ENCODE measurements around the gene RECK.

RECK gene

DNA sequence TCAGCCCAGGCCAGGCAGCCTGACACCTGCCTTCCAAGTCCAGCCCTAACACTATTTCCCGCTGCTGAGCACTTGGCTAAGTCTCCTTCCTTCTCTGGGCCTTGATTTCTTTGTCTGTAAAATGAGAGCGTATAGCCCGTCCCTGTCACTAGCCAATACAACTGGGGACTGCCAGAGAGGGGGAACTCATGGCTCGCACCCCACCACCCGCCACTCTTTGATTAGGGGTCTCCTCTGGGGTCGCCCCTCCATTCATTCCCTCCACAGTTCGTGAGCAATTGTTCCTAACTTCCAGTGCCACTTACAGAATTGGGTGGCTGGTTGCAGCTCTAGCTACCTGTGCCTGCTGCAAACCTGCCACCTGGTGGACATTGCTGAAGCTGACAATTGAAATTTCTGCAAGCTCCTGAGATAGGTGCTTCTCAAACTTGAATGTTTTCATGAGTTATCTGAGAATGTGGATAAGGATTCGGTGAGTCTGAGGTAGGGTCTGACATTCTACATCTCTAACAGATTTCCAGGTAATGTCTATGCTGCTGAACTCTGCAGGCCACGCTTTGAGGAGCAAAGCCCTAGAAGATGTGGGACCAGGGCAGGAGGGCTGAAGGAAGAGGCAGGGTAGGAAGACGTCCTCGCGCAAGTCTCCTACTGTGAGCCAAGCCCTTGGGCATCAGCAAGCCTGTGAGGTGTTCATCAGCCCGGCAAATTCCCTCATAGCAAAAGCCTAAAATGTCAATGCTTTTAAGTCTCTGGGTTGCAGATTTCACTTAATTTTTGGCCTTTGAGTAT lies 13.3 kb upstream of the RECK start:
- H3K4me1 ChIP-seq (ENCODE audit: control insufficient read depth in 1 of 2, insufficient read depth in 2 of 2, low read length in 2 of 2): no peaks in the 10 kb centered on the region
- no peak overlapping the region for H3K4me3 ChIP-seq (ENCODE audit: low read depth in 1 of 2, low read length in 2 of 2)

DNA sequence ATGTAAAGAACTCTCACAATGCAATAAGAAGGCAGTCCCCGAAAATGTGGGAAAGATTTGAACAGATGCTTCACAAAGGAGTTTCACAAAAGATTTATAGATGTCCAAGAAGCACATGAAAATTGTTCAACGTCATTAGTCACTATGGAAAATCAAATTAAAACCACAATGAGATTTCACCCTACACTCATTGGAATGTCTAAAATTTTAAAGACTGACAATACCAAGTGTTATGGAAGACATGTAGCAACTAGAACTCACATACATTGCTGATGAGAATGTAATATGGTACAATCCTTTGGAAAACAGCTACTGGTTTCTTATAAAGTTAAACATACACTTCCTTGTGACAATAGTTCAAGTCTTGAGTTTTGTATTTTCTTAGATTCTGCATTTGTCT lies 11.0 kb upstream of the RECK start:
- no peaks in the 10 kb centered on the region for H3K36me3 ChIP-seq (ENCODE audit: control insufficient read depth in 1 of 2, insufficient read depth in 2 of 2, low read length in 2 of 2)
- H3K4me3 ChIP-seq (ENCODE audit: low read depth in 1 of 2, low read length in 2 of 2): no peak overlapping the region
- H3K9ac ChIP-seq (ENCODE audit: low read depth in 1 of 2, low read length in 2 of 2): no peak overlapping the region
- no peak overlapping the region for H3K27ac ChIP-seq (ENCODE audit: low read depth, low read length)
- H3K9me3 ChIP-seq (ENCODE audit: control insufficient read depth in 1 of 2, low read length in 2 of 2): no peaks in the 10 kb centered on the region
- H3K27me3 ChIP-seq (ENCODE audit: control insufficient read depth in 1 of 2, insufficient read depth in 2 of 2, low read length in 2 of 2): no peaks in the 10 kb centered on the region
- no peaks in the 10 kb centered on the region for H3K4me1 ChIP-seq (ENCODE audit: control insufficient read depth in 1 of 2, insufficient read depth in 2 of 2, low read length in 2 of 2)

More for the DNA sequence above, 13.3 kb upstream of the RECK start:
- no peak overlapping the region for H3K9ac ChIP-seq (ENCODE audit: low read depth in 1 of 2, low read length in 2 of 2)
- no peak overlapping the region for H3K27ac ChIP-seq (ENCODE audit: low read depth, low read length)
- no peaks in the 10 kb centered on the region for H3K9me3 ChIP-seq (ENCODE audit: control insufficient read depth in 1 of 2, low read length in 2 of 2)
- H3K36me3 ChIP-seq (ENCODE audit: control insufficient read depth in 1 of 2, insufficient read depth in 2 of 2, low read length in 2 of 2): no peaks in the 10 kb centered on the region
- H3K27me3 ChIP-seq (ENCODE audit: control insufficient read depth in 1 of 2, insufficient read depth in 2 of 2, low read length in 2 of 2): no peaks in the 10 kb centered on the region

DNA sequence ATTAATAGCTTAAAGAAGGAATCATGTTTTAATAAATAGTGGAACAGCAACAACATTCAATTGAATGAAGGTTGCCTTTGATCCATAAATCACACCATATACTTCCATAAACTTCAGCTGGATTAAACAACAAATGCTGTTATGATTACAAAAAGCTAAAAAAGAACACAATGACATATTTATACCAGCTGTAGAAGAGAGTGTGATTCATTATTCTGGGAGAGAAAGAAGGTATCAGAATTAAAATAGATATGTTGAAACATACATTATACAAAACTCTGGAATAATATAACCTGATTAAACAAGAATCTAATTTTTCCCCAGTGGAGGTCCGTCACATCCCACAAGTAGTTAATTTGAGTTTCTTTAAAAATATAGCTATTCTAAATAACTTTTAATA lies 7.5 kb upstream of the RECK start:
- H3K27ac ChIP-seq (ENCODE audit: low read depth, low read length): no peak overlapping the region

DNA sequence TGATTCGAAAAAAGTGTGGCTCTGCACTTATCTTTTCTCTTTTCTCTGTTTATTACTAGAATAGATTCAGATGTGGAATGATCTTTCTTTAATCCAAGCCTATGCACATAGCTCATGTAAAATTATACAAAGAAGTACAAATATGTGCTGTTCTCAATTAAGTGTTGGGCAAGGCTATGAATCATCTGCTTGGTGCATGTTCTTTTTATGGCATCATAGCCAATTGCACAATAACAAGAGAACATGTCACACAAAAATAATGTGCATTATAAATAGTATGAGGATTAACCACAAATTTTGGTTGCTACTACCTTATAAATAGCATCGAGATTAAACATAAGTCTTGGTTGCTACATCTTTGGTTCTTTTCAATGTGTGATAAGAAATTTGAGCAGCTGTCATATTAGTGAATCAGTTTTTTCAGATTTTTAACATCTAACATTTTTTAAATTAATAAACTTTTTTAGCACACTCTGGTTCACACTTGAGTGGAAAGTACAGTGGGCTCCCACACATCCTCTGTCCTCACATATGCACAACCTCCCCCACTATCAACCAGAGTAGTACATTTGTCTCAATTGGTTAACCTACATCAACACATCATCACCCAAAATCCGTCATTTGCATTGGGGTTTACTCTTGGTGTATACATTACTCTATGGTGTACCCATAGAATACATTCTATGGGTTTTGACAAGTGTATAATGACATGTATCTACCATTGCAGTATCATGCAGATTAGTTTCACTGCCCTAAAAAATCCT lies 6.8 kb upstream of the RECK start:
- H3K4me3 ChIP-seq (ENCODE audit: low read depth in 1 of 2, low read length in 2 of 2): no peak overlapping the region
- no peaks in the 10 kb centered on the region for H3K9me3 ChIP-seq (ENCODE audit: control insufficient read depth in 1 of 2, low read length in 2 of 2)
- no peaks in the 10 kb centered on the region for H3K36me3 ChIP-seq (ENCODE audit: control insufficient read depth in 1 of 2, insufficient read depth in 2 of 2, low read length in 2 of 2)
- H3K27ac ChIP-seq (ENCODE audit: low read depth, low read length): no peak overlapping the region
- no peaks in the 10 kb centered on the region for H3K4me1 ChIP-seq (ENCODE audit: control insufficient read depth in 1 of 2, insufficient read depth in 2 of 2, low read length in 2 of 2)
- H3K27me3 ChIP-seq (ENCODE audit: control insufficient read depth in 1 of 2, insufficient read depth in 2 of 2, low read length in 2 of 2): peaks cover 0 to 8% of the 10 kb centered on the region in 2 donors
- H3K9ac ChIP-seq (ENCODE audit: low read depth in 1 of 2, low read length in 2 of 2): no peak overlapping the region

More for the DNA sequence above, 7.5 kb upstream of the RECK start:
- H3K36me3 ChIP-seq (ENCODE audit: control insufficient read depth in 1 of 2, insufficient read depth in 2 of 2, low read length in 2 of 2): no peaks in the 10 kb centered on the region
- no peaks in the 10 kb centered on the region for H3K4me1 ChIP-seq (ENCODE audit: control insufficient read depth in 1 of 2, insufficient read depth in 2 of 2, low read length in 2 of 2)
- peaks cover 0 to 8% of the 10 kb centered on the region in 2 donors for H3K27me3 ChIP-seq (ENCODE audit: control insufficient read depth in 1 of 2, insufficient read depth in 2 of 2, low read length in 2 of 2)
- no peaks in the 10 kb centered on the region for H3K9me3 ChIP-seq (ENCODE audit: control insufficient read depth in 1 of 2, low read length in 2 of 2)
- H3K4me3 ChIP-seq (ENCODE audit: low read depth in 1 of 2, low read length in 2 of 2): no peak overlapping the region
- no peak overlapping the region for H3K9ac ChIP-seq (ENCODE audit: low read depth in 1 of 2, low read length in 2 of 2)

DNA sequence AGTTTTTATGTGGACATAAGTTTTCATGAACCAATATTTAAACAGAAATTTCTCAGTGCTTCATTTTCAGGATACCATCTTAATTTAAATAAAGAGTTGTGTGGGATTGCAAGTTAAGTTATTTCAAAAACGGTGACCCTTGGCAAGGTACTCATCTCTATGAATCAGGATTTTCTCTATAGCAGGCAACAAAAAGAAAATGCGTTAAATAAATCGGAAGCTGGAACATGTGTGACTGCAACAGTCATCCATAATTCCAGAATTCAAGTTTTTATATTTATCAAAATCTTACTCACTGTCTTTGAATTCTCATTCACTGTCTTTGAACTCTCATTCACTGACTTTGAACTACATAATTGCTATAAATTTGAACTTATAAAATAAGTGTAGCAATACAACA lies 5.8 kb upstream of the RECK start:
- H3K4me1 ChIP-seq (ENCODE audit: control insufficient read depth in 1 of 2, insufficient read depth in 2 of 2, low read length in 2 of 2): no peaks in the 10 kb centered on the region
- no peak overlapping the region for H3K9ac ChIP-seq (ENCODE audit: low read depth in 1 of 2, low read length in 2 of 2)
- no peaks in the 10 kb centered on the region for H3K36me3 ChIP-seq (ENCODE audit: control insufficient read depth in 1 of 2, insufficient read depth in 2 of 2, low read length in 2 of 2)
- no peak overlapping the region for H3K27ac ChIP-seq (ENCODE audit: low read depth, low read length)
- H3K9me3 ChIP-seq (ENCODE audit: control insufficient read depth in 1 of 2, low read length in 2 of 2): no peaks in the 10 kb centered on the region
- peaks cover 0 to 8% of the 10 kb centered on the region in 2 donors for H3K27me3 ChIP-seq (ENCODE audit: control insufficient read depth in 1 of 2, insufficient read depth in 2 of 2, low read length in 2 of 2)
- no peak overlapping the region for H3K4me3 ChIP-seq (ENCODE audit: low read depth in 1 of 2, low read length in 2 of 2)

DNA sequence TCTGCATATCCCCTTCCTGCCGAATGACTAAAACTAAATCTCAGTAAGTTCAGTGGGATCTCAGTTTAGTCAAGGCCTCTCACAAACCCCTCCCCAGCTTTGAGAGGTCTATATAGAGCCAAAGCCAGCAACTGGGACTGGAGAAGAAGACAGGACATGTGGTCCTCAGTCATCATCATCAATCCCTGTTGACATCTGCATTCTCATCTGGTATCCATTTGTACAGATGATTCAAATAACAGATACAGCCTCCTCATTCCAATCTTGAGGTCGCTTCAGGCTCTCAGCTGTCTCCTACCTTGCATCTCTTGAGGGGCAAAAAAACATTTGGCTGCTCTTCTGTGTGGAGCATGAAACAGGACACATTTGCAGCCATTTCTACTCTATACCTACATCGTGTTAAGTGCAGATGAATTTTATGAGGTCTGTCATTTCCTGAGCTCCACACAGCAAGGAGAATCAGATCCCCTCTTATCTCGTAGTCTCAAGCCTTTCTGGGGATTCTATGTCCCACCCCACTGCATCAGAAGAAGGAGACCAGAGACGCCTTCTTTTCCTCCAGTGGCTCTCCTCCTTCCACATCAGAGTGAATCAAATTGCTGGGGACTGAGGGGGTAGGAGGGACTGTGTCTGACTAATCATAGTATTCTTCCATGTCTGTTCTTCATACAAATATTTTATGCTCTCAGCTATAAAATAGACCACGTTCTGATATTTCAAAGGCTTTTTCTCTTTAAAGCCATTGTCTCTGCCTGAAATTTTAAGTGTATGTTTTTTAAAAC lies 4.7 kb upstream of the RECK start:
- Histone ChIP-seq H3K9ac (ENCODE audit: low read depth in 1 of 2, low read length in 2 of 2) (no peak overlapping the region), H3K9me3 (ENCODE audit: control insufficient read depth in 1 of 2, low read length in 2 of 2) (no peaks in the 10 kb centered on the region), H3K27ac (ENCODE audit: low read depth, low read length) (no peak overlapping the region), H3K36me3 (ENCODE audit: control insufficient read depth in 1 of 2, insufficient read depth in 2 of 2, low read length in 2 of 2) (no peaks in the 10 kb centered on the region), H3K27me3 (ENCODE audit: control insufficient read depth in 1 of 2, insufficient read depth in 2 of 2, low read length in 2 of 2) (peaks cover 0 to 8% of the 10 kb centered on the region in 2 donors), H3K4me1 (ENCODE audit: control insufficient read depth in 1 of 2, insufficient read depth in 2 of 2, low read length in 2 of 2) (peaks cover 0 to 4% of the 10 kb centered on the region in 2 donors), H3K4me3 (ENCODE audit: low read depth in 1 of 2, low read length in 2 of 2) (no peak overlapping the region)

DNA sequence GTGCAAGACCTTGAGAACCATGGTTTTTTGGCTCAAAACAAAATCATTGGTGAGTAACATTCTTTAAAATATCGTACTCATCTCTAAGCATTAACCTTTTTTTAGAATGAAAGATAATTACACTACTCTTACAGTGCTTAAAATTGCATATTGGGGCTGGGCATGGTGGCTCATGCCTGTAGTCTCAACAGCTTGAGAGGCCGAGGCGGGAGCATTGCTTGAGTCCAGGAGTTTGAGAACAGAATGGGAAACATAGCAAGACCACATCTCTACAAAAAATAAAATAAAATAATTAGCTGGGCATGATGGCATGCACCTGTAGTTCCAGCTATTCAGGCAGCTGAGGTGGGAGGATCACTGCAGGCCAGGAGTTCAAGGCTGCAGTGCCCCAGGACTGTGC lies 2.9 kb upstream of the RECK start:
- Histone ChIP-seq H3K4me1 (ENCODE audit: control insufficient read depth in 1 of 2, insufficient read depth in 2 of 2, low read length in 2 of 2) (peaks cover 4% of the 10 kb centered on the region in 2 donors), H3K27me3 (ENCODE audit: control insufficient read depth in 1 of 2, insufficient read depth in 2 of 2, low read length in 2 of 2) (peaks cover 5 to 17% of the 10 kb centered on the region in 2 donors)

DNA sequence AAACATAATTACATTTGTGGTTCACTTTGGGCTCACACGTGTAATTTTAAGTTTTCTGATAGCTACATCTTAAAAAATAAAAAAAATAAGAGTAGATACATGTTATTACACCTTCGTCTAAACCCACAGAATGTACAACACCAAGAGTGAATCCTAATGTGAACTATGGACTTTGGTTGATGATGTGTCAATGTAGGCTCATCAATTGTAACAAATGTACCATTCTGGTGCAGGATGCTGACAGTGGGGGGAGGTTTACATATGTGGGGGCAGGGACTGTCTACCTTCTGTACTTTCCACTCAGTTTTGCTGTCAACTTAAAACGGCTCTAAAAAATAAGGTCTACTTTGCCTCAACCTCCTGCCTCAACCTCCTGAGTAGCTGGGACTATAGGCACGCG lies 2.5 kb upstream of the RECK start:
- Histone ChIP-seq H3K4me1 (ENCODE audit: control insufficient read depth in 1 of 2, insufficient read depth in 2 of 2, low read length in 2 of 2) (peaks cover 4% of the 10 kb centered on the region in 2 donors), H3K9me3 (ENCODE audit: control insufficient read depth in 1 of 2, low read length in 2 of 2) (no peaks in the 10 kb centered on the region), H3K36me3 (ENCODE audit: control insufficient read depth in 1 of 2, insufficient read depth in 2 of 2, low read length in 2 of 2) (no peaks in the 10 kb centered on the region), H3K9ac (ENCODE audit: low read depth in 1 of 2, low read length in 2 of 2) (no peak overlapping the region), H3K27me3 (ENCODE audit: control insufficient read depth in 1 of 2, insufficient read depth in 2 of 2, low read length in 2 of 2) (peaks cover 5 to 17% of the 10 kb centered on the region in 2 donors), H3K27ac (ENCODE audit: low read depth, low read length) (no peak overlapping the region), H3K4me3 (ENCODE audit: low read depth in 1 of 2, low read length in 2 of 2) (no peak overlapping the region)

More for the DNA sequence above, 2.9 kb upstream of the RECK start:
- no peaks in the 10 kb centered on the region for H3K9me3 ChIP-seq (ENCODE audit: control insufficient read depth in 1 of 2, low read length in 2 of 2)
- H3K27ac ChIP-seq (ENCODE audit: low read depth, low read length): no peak overlapping the region
- H3K9ac ChIP-seq (ENCODE audit: low read depth in 1 of 2, low read length in 2 of 2): no peak overlapping the region
- no peaks in the 10 kb centered on the region for H3K36me3 ChIP-seq (ENCODE audit: control insufficient read depth in 1 of 2, insufficient read depth in 2 of 2, low read length in 2 of 2)
- H3K4me3 ChIP-seq (ENCODE audit: low read depth in 1 of 2, low read length in 2 of 2): no peak overlapping the region

DNA sequence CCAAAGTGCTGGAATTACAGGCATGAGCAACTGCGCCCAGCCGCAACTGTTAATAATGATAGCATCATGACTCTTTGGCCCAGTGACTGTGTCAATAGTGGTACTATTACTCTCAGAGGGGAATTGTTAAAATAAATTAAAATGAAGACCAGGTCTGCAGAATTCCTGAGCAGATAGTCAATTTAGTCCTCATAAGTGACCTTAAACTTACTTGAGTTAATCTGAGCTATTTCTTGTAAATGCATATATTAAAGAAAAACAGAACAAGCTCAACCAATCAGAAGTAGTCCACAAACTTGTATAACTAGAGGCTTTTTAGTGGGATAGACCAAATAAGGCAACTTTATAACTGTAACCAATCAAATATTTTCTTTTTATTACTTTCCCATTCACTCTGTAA lies 1.7 kb upstream of the RECK start:
- Histone ChIP-seq H3K4me1 (ENCODE audit: control insufficient read depth in 1 of 2, insufficient read depth in 2 of 2, low read length in 2 of 2) (peaks cover 4% of the 10 kb centered on the region in 2 donors), H3K36me3 (ENCODE audit: control insufficient read depth in 1 of 2, insufficient read depth in 2 of 2, low read length in 2 of 2) (no peaks in the 10 kb centered on the region), H3K27me3 (ENCODE audit: control insufficient read depth in 1 of 2, insufficient read depth in 2 of 2, low read length in 2 of 2) (peaks cover 5 to 17% of the 10 kb centered on the region in 2 donors), H3K27ac (ENCODE audit: low read depth, low read length) (no peak overlapping the region), H3K4me3 (ENCODE audit: low read depth in 1 of 2, low read length in 2 of 2) (no peak overlapping the region), H3K9me3 (ENCODE audit: control insufficient read depth in 1 of 2, low read length in 2 of 2) (no peaks in the 10 kb centered on the region), H3K9ac (ENCODE audit: low read depth in 1 of 2, low read length in 2 of 2) (no peak overlapping the region)

All from duodenal mucosa (tissue), 2 donors.